ENCODE results near the gene ZACN. TPM values are rescaled to one million over a fixed set of nuclear protein-coding genes. Genes with fewer than 3 reads are reported as not detected.
A peak's percentile ranks its signal among the peaks of the same experiment; 100 is the strongest.
"Not testable (repeated sequence)": the region's sequence is repeated elsewhere in the genome, so short reads cannot be mapped to it uniquely, and the experiment has no call there.

ZACN gene
- 2.7 and 2.9 TPM in 2 replicates for total RNA-seq

DNA sequence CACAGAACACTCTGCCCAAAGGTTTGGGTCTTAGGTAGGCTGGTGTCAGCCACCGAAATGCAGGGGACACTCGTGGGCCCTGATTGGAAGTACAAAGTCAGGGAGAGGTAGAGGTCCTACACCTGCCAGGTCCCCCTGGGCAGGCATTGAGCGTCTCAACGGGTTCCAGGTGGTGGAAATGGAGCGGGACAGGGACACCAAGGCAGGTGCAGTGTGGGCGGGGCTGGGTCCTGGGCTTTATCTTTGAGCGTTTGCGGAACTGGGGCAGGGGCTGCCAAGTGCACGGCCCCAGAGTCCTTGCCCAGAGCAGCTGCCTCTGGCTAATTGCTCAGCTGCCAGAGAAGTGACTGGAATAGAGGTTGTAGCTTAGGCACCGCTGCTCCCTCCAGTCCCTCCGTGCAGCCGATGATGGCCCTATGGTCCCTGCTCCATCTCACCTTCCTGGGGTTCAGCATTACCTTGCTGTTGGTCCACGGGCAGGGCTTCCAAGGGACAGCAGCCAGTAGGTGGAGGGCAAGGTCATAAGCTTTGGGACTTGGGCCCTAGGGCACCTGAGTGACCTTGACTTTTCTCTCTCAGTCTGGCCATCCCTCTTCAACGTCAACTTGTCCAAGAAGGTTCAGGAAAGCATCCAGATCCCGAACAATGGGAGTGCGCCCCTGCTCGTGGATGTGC is at the start of gene ZACN:
Gene ZACN (plus strand): TSS at position 323 of the 675 bp plus-strand sequence. CDS start 83 bp downstream, at position 406.
- H3K36me3 Mint-ChIP-seq (ENCODE audit: low read depth): peaks cover 3% of the 10 kb centered on the region
- intact Hi-C loops (cut with micrococcal nuclease): no loop called here
- no peak within 1 kb of the TSS for H3K4me3 Mint-ChIP-seq
- H3K27ac Mint-ChIP-seq: no peak within 1 kb of the TSS
- peaks cover 27% of the 10 kb centered on the region for H3K4me1 Mint-ChIP-seq (ENCODE audit: low read depth)
- no peaks in the 10 kb centered on the region for H3K9me3 Mint-ChIP-seq
- DNase-seq (ENCODE audit: low spot score): no peak
- peaks cover 43% of the 10 kb centered on the region for H3K27me3 Mint-ChIP-seq (ENCODE audit: insufficient read depth)

DNA sequence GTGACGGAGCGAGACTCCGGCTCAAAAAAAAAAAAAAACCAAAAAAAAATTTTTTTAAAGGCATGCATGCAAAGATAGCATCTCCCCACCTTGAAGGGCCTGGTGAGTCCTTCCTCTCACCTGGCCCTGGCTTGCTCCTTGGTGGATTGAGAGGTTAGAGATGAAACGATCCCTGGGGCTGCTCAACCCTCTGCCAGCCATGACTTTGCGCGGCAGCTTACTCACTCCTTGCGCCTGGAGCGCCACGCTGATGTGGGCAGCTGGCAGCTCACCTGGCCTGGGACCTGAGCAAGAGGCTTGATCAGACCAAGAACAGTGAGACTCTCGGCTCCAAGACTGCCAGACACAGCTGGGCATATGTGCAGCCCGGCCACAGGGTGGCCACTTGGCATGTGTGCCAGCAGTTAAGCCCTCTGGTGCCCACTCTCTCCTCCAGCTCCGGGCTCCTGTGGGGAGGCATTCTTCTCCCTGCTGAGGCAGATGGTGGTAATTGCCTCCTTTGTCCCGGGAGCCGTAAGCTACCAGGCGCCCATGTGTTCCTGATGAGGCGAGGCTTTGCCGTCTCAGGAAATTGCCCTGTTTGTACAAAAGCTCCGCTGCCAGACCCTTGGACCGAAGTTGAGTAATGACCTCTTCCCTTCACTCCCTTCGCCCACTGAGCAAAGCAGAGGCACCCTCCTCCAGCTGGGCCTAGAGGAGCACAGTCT is 46.8 kb upstream of the ZACN start:
- no peak for DNase-seq (ENCODE audit: low spot score)
- Mint-ChIP-seq H3K9me3 (no peaks in the 10 kb centered on the region), H3K4me3 (no peak overlapping the region), H3K36me3 (ENCODE audit: low read depth) (peaks cover 2% of the 10 kb centered on the region), H3K4me1 (ENCODE audit: low read depth) (peaks cover 8% of the 10 kb centered on the region), H3K27ac (no peak overlapping the region), H3K27me3 (ENCODE audit: insufficient read depth) (no peaks in the 10 kb centered on the region)
- intact Hi-C loops (cut with micrococcal nuclease): no loop called here

DNA sequence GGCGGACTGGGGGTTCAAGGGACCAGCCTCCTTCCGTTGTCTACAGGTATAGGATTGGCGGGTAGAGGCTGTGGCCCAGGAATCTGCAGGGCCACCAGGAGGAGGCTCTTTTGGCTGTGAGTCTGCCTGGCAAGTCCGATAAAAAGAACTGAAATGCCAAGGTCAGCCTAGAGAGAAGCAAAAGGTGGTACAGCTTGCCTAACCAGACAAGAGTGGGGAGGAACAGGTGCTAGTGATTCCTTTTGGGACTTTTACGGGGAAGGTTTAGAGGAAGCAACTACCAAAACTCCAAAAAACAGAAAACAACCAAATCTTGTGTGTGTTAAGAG is 46.2 kb upstream of the ZACN start:
- intact Hi-C loops (cut with micrococcal nuclease): no loop called here
- Mint-ChIP-seq H3K27me3 (ENCODE audit: insufficient read depth) (no peaks in the 10 kb centered on the region), H3K9me3 (no peaks in the 10 kb centered on the region), H3K36me3 (ENCODE audit: low read depth) (peaks cover 3% of the 10 kb centered on the region), H3K4me3 (no peak overlapping the region), H3K4me1 (ENCODE audit: low read depth) (peaks cover 8% of the 10 kb centered on the region), H3K27ac (no peak overlapping the region)
- DNase-seq (ENCODE audit: low spot score): no peak

GRCh38 chr17:76033139-76033538 is 45.8 kb upstream of the ZACN start:
- no peak for DNase-seq (ENCODE audit: low spot score)
- peaks cover 10% of the 10 kb centered on the region for H3K4me1 Mint-ChIP-seq (ENCODE audit: low read depth)
- H3K36me3 Mint-ChIP-seq (ENCODE audit: low read depth): peaks cover 3% of the 10 kb centered on the region
- no peaks in the 10 kb centered on the region for H3K9me3 Mint-ChIP-seq
- intact Hi-C loops (cut with micrococcal nuclease): no loop called here
- H3K27me3 Mint-ChIP-seq (ENCODE audit: insufficient read depth): no peaks in the 10 kb centered on the region
- H3K27ac Mint-ChIP-seq: peak overlapping the region; percentile 20
- no peak overlapping the region for H3K4me3 Mint-ChIP-seq

DNA sequence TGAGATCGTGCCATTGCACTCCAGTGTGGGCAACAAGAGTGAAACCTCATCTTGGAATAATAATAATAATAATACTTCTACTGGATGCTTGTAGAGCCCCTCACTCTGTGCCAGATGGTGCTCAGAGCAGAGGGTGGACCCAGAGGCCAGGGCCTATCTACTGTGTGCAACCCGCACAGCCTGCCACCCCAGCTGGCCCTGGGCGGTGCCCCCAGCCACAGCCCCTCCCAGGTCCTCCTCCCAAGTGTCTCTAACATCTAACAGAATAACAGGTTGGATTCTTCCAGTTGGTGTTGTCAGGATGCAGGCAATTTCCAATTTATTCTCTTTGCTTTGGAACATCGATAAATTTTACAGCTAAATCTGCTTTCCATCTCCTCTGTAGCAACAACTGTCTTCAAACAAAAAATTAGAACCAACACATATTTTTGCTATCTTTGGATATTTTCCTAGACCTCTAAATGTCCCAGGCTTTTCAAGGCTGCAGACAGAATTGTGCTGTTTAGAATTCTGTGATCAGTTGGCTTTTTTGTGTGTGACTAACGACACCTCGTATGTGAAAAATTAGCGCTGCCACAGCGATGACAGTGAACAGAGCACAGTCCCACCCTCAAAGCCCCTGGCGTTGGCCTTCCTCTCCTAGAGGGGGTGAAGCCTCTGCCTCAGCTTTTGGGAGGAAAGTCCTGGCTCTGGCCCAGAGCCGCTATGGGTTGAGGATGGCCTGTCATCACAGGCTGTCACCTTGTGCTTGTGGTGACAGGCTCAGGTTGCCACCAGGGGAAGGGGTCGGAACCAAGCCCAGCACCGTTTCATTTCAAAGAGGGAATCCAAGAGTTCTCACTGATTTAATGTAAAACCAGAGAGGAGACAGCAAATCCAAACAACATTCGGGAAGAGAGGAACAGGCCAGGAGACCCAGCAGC is 44.3 kb upstream of the ZACN start:
- Mint-ChIP-seq H3K9me3 (no peaks in the 10 kb centered on the region), H3K27me3 (ENCODE audit: insufficient read depth) (no peaks in the 10 kb centered on the region), H3K4me3 (no peak overlapping the region), H3K4me1 (ENCODE audit: low read depth) (peaks cover 10% of the 10 kb centered on the region), H3K27ac (no peak overlapping the region), H3K36me3 (ENCODE audit: low read depth) (peaks cover 17% of the 10 kb centered on the region)
- no peak for DNase-seq (ENCODE audit: low spot score)
- intact Hi-C loops (cut with micrococcal nuclease): no loop called here

GRCh38 chr17:76036497-76037261 is 42.3 kb upstream of the ZACN start:
- Mint-ChIP-seq H3K27ac (no peak overlapping the region), H3K4me3 (no peak overlapping the region), H3K9me3 (no peaks in the 10 kb centered on the region), H3K4me1 (ENCODE audit: low read depth) (peaks cover 8% of the 10 kb centered on the region), H3K27me3 (ENCODE audit: insufficient read depth) (no peaks in the 10 kb centered on the region), H3K36me3 (ENCODE audit: low read depth) (peaks cover 32% of the 10 kb centered on the region)
- intact Hi-C loops (cut with micrococcal nuclease): no loop called here
- no peak for DNase-seq (ENCODE audit: low spot score)

DNA sequence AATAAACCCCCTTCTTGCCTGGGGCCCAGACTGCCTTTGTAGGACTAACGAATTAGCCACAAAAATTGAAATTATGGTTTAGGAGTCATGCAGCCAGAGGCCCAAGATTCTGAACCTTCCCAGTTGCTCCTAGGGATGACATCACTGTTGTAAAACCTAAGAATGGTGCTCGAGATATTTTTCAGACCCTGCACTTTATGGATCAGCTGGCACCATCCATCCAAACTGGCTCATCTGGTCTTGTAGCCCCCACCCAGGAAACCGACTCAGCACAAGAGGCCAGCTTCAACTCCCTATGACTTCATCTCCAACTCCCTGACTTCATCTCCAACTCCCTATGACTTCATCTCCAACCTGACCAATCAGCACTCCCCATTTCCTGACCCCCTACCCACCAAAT is 40.9 kb upstream of the ZACN start:
- intact Hi-C loops (cut with micrococcal nuclease): no loop called here
- Mint-ChIP-seq H3K4me1 (ENCODE audit: low read depth) (peaks cover 8% of the 10 kb centered on the region), H3K4me3 (no peak overlapping the region), H3K9me3 (no peaks in the 10 kb centered on the region), H3K27ac (no peak overlapping the region), H3K36me3 (ENCODE audit: low read depth) (peaks cover 32% of the 10 kb centered on the region), H3K27me3 (ENCODE audit: insufficient read depth) (no peaks in the 10 kb centered on the region)
- no peak for DNase-seq (ENCODE audit: low spot score)

DNA sequence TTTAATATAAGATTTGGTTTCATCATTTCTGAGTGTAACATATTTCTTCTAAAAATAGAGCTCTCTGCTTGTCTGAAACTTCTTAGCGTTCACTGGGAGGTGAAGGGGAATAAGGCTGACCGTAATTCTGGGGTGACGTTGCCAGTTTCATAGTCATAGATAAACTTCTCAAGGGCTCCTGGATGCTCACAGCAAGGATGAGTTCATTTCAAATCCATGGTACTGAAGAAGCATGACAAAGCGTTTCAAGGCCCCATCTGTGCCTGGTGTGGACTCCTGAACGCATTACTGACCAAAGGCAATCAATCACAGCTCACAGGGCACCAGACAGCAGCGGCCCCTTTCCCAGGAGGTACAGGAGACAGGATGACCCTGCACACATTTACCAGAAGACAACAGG is 39.9 kb upstream of the ZACN start:
- intact Hi-C loops (cut with micrococcal nuclease): no loop called here
- Mint-ChIP-seq H3K4me3 (no peak overlapping the region), H3K36me3 (ENCODE audit: low read depth) (peaks cover 40% of the 10 kb centered on the region)

DNA sequence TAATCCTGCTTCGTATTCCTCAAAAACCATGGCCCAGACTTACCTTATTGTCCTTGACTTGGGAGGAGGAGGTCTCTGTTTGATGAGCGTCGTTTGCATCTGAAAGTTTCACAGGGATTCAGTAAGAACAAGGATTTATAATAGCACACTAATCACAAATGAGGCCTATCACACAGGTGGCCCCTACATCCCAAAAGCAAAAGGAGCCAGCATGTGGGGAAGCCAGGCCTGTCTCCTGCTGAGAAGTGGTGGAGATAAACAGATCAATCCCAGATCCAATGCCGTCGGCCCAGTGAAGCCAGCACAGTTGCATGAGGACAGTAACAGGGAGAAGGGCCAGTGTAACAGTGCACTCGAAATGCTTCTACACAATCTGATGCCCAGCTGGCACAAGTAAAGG is 38.6 kb upstream of the ZACN start:
- Mint-ChIP-seq H3K27ac (no peak overlapping the region), H3K36me3 (ENCODE audit: low read depth) (peaks cover 49% of the 10 kb centered on the region), H3K4me1 (ENCODE audit: low read depth) (peaks cover 8% of the 10 kb centered on the region), H3K27me3 (ENCODE audit: insufficient read depth) (no peaks in the 10 kb centered on the region), H3K4me3 (no peak overlapping the region), H3K9me3 (no peaks in the 10 kb centered on the region)
- DNase-seq (ENCODE audit: low spot score): no peak
- intact Hi-C loops (cut with micrococcal nuclease): no loop called here

More for the DNA sequence above, 39.9 kb upstream of the ZACN start:
- peaks cover 8% of the 10 kb centered on the region for H3K4me1 Mint-ChIP-seq (ENCODE audit: low read depth)
- no peak overlapping the region for H3K27ac Mint-ChIP-seq
- no peaks in the 10 kb centered on the region for H3K27me3 Mint-ChIP-seq (ENCODE audit: insufficient read depth)
- H3K9me3 Mint-ChIP-seq: no peaks in the 10 kb centered on the region
- no peak for DNase-seq (ENCODE audit: low spot score)

GRCh38 chr17:76042868-76043267 is 36.1 kb upstream of the ZACN start:
- H3K27me3 Mint-ChIP-seq (ENCODE audit: insufficient read depth); H3K9me3 Mint-ChIP-seq; DNase-seq (ENCODE audit: low spot score); H3K27ac Mint-ChIP-seq; H3K4me1 Mint-ChIP-seq (ENCODE audit: low read depth); H3K4me3 Mint-ChIP-seq; intact Hi-C loops (cut with micrococcal nuclease): not testable (repeated sequence)
- H3K36me3 Mint-ChIP-seq (ENCODE audit: low read depth): peaks cover 59% of the 10 kb centered on the region

DNA sequence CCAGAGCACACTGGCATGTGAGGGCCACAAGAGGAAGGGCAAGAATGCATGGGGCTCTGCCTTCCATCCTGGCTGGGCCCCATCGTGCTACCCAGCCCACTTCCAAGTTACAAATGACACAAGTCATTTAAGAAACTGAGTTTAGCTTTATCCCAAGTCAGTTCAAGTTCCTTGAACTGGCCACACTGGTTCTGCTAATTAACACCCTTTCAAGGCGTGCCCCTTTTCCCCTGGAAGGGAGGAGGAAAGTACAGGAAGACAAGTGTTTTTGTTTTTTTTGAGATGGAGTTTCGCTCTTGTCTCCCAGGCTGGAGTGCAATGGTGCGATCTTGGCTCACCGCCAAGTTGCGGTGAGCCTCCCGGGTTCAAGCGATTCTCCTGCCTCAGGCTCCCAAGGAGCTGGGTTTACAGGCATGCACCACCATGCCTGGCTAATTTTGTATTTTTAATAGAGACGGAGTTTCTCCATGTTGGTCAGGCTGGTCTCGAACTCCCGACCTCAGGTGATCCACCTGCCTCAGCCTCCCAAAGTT is 34.4 kb upstream of the ZACN start:
- H3K4me1 Mint-ChIP-seq (ENCODE audit: low read depth); intact Hi-C loops (cut with micrococcal nuclease); H3K27ac Mint-ChIP-seq; DNase-seq (ENCODE audit: low spot score); H3K27me3 Mint-ChIP-seq (ENCODE audit: insufficient read depth); H3K9me3 Mint-ChIP-seq; H3K4me3 Mint-ChIP-seq: not testable (repeated sequence)
- H3K36me3 Mint-ChIP-seq (ENCODE audit: low read depth): peaks cover 61% of the 10 kb centered on the region

GRCh38 chr17:76046064-76046463 is 32.9 kb upstream of the ZACN start:
- intact Hi-C loops (cut with micrococcal nuclease): no loop called here
- DNase-seq (ENCODE audit: low spot score): no peak
- Mint-ChIP-seq H3K4me3 (no peak overlapping the region), H3K4me1 (ENCODE audit: low read depth) (no peaks in the 10 kb centered on the region), H3K9me3 (no peaks in the 10 kb centered on the region), H3K27me3 (ENCODE audit: insufficient read depth) (no peaks in the 10 kb centered on the region), H3K36me3 (ENCODE audit: low read depth) (peaks cover 63% of the 10 kb centered on the region), H3K27ac (no peak overlapping the region)
